ENCODE results near the gene KDM7A.

DNA sequence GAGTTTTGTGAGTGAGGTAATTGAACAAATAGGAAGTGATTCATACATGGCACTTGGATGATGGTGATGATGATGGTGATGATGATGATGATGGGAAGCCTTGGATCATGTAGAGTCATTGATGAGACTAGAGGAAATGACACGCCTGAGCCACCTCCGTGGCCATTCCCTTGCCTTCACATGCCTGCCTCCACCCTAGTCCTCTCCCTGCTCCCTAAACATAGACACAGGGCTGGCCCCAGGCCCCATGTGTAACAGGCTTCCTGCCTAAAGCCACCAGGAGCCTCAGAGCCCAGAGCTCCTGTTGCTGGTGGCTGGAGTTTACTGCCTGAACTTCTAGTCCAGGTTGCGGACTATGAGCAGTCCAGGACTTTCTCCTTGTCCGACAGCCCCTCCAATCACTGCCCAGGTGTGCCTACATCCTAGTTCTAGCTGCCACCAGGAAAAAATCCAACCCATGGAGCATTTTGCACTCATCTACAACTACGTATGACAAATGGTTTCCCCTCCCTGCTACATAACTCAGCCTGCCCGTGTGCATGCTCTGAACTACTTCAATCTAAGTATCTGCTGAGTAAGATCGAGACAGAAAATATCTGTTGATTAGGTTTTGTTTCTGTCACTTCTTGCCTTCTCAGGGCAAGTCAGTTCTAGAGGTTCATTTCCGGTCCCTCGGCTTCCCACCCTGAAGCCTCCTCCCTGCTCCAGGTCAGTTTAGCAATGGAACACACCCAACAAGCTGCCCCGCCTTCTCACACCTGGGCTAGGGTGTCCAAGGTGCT, 35.5 kb upstream of the KDM7A start:
- TF ChIP-seq POLR2AphosphoS5 (IDR thresholded peaks at IDR 0.05) (no peak), CTCF (IDR thresholded peaks at IDR 0.05) (no peak), POLR2A (IDR thresholded peaks at IDR 0.05) (no peak), EP300 (IDR thresholded peaks at IDR 0.05) (no peak)
